Vagina (tissue), 2 donors: ENCODE results near the gene ZMYND15. TPM values are rescaled to one million over a fixed set of nuclear protein-coding genes. Genes with fewer than 3 reads are reported as not detected.

Experiments used
- DNase-seq, 2 donors: peaks; one replicate each; pipeline ENCODE4 v3.0.0-alpha.2; 2017; ENCODE audit errors: extremely low spot score in 2 of 2
- H3K27ac ChIP-seq: fragments of 200-600 bp; sonication (generic); one replicate; pipeline ENCODE4 v1.5.1; 2019
- H3K27me3 ChIP-seq: fragments of 200-600 bp; sonication (generic); one replicate; pipeline ENCODE4 v1.5.1; 2019
- H3K36me3 ChIP-seq, 2 donors: fragments of 200-600 bp; sonication (generic); one replicate each; pipeline ENCODE4 v1.5.1; 2017 to 2019
- H3K4me1 ChIP-seq: fragments of 200-600 bp; sonication (generic); one replicate; pipeline ENCODE4 v1.5.1; 2019
- H3K4me3 ChIP-seq, 2 donors: fragments of 200-600 bp; sonication (generic); 1 replicate in 1 of 2; 2 replicates in 1 of 2; pipeline ENCODE4 v1.5.1; 2016 to 2019
- H3K9me3 ChIP-seq: fragments of 200-600 bp; sonication (generic); one replicate; pipeline ENCODE4 v1.5.1; 2019
- POLR2A ChIP-seq, 2 donors: fragments of 450-650 bp; IDR thresholded peaks; one replicate each; pipeline ENCODE4 v1.6.1; 2017; ENCODE audit warnings: antibody characterized with exemption in 2 of 2, mild to moderate bottlenecking in 2 of 2, moderate library complexity in 2 of 2
- POLR2AphosphoS5 ChIP-seq, 2 donors: sonication (generic); formaldehyde crosslinking; IDR thresholded peaks; one replicate each; pipeline ENCODE4 v1.9.0; 2017; ENCODE audit warnings: antibody characterized with exemption in 2 of 2, mild to moderate bottlenecking in 2 of 2, low read depth in 1 of 2; ENCODE audit not compliant: insufficient read depth in 1 of 2
- intact Hi-C: fragments of 100-400 bp; cut with DNase I; formaldehyde crosslinking; loops from one replicate; pipeline ENCODE4 v1.15.1; 2023
- total RNA-seq: library from RNA; depleted of rRNA; stranded (reverse); fragments of >200 nt; gene quantifications from one replicate; pipeline ENCODE4 v1.2.3, GENCODE V29; 2016
- TF ChIP-seq, protein P1 (sequence below), 3 experiments: fragments of 450-650 bp in 2 of 3; fragments of 200-600 bp in 1 of 3; sonication (generic) in 1 of 3; IDR thresholded peaks; one replicate each; pipeline ENCODE4 v1.5.1; 2017 to 2019; ENCODE audit warnings: antibody characterized with exemption in 3 of 3, mild to moderate bottlenecking in 2 of 3, moderate library complexity in 2 of 3

ZMYND15 gene
- total RNA-seq, 1 donor from 2014 or later, result not detected

DNA sequence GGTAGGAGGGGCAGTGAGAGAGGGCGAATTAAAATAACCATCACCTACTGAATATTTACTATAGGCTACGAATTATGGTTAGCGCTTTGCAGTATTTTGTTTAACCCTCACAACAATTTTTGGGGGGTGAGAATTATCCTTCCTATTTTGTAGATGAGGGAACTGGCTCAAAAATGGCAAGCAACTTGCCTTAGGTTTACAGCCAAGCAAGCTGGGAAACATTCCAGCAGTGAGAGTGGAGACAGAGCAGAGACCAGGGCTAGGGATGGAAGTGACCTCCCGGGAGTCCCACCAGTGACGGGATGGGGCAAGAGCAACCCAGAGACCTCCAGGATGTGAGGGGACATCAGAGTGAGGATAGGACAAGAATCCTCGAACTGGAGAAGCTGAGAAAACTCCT, 46.9 kb downstream of the ZMYND15 start:
- Histone ChIP-seq H3K36me3 (no peaks in the 10 kb centered on the region), H3K4me3 (peak overlapping the region; percentile 30 to 46), H3K27me3 (no peaks in the 10 kb centered on the region), H3K9me3 (no peaks in the 10 kb centered on the region), H3K27ac (peak overlapping the region; percentile 17), H3K4me1 (peaks cover 48% of the 10 kb centered on the region)
- TF ChIP-seq, protein P1, sequence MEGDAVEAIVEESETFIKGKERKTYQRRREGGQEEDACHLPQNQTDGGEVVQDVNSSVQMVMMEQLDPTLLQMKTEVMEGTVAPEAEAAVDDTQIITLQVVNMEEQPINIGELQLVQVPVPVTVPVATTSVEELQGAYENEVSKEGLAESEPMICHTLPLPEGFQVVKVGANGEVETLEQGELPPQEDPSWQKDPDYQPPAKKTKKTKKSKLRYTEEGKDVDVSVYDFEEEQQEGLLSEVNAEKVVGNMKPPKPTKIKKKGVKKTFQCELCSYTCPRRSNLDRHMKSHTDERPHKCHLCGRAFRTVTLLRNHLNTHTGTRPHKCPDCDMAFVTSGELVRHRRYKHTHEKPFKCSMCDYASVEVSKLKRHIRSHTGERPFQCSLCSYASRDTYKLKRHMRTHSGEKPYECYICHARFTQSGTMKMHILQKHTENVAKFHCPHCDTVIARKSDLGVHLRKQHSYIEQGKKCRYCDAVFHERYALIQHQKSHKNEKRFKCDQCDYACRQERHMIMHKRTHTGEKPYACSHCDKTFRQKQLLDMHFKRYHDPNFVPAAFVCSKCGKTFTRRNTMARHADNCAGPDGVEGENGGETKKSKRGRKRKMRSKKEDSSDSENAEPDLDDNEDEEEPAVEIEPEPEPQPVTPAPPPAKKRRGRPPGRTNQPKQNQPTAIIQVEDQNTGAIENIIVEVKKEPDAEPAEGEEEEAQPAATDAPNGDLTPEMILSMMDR (IDR thresholded peaks at IDR 0.05), result no peak
- TF ChIP-seq POLR2A (IDR thresholded peaks at IDR 0.05) (no peak), POLR2AphosphoS5 (IDR thresholded peaks at IDR 0.05; ENCODE audit: insufficient read depth in 1 of 2, low read depth in 1 of 2) (no peak)
- DNase-seq, result no peak
- intact Hi-C loops, result loop anchor here (5.0 to 10.0 kb wide), 3 partner anchors 52 to 106 kb away; partner anchors contain the start of genes ARRB2, CXCL16, MED11 and ZMYND15

DNA sequence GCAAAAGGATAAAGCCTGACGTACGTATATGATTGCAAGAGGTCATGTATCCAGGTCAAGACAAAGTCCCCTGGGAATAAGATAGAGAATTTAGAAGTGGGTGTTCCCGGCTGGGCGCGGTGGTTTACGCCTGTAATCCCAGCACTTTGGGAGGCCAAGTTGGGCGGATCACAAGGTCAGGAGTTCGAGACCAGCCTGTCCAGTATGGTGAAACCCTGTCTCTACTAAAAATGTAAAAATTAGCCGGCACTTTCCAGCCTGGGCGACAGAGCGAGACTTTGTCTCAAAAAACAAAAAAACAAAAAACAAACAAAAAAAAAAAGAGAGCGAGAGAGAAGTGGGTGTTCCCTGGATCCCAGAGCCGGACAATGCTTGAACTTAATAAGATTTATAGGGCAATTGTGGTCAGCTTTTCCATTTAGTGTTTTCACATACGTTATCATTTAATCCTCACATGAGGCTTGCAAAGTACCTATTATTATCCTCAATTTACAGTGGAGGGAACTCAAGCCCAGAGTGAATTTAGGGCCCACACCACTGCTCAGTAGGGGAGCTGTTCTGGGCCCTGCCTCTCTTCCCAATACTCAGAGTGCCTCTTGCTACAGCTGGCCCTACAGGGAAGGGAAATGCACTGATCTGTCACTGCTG, 48.6 kb downstream of the ZMYND15 start:
- H3K27me3 ChIP-seq, result no peaks in the 10 kb centered on the region
- TF ChIP-seq POLR2A (IDR thresholded peaks at IDR 0.05), result no peak
- TF ChIP-seq, protein P1 (IDR thresholded peaks at IDR 0.05), result no peak
- no peak for TF ChIP-seq POLR2AphosphoS5 (IDR thresholded peaks at IDR 0.05; ENCODE audit: insufficient read depth in 1 of 2, low read depth in 1 of 2)
- DNase-seq, result no peak
- H3K27ac ChIP-seq, result peak overlapping the region; percentile 88
- H3K4me1 ChIP-seq, result peaks cover 48% of the 10 kb centered on the region
- H3K9me3 ChIP-seq, result no peaks in the 10 kb centered on the region
- intact Hi-C loops, result loop anchor here (5.0 to 10.0 kb wide), 3 partner anchors 53 to 104 kb away; partner anchors contain the start of genes ARRB2, CXCL16, MED11 and ZMYND15
- H3K4me3 ChIP-seq, result peak overlapping the region in 1 of 2 donors; percentile 60
- no peaks in the 10 kb centered on the region for H3K36me3 ChIP-seq

DNA sequence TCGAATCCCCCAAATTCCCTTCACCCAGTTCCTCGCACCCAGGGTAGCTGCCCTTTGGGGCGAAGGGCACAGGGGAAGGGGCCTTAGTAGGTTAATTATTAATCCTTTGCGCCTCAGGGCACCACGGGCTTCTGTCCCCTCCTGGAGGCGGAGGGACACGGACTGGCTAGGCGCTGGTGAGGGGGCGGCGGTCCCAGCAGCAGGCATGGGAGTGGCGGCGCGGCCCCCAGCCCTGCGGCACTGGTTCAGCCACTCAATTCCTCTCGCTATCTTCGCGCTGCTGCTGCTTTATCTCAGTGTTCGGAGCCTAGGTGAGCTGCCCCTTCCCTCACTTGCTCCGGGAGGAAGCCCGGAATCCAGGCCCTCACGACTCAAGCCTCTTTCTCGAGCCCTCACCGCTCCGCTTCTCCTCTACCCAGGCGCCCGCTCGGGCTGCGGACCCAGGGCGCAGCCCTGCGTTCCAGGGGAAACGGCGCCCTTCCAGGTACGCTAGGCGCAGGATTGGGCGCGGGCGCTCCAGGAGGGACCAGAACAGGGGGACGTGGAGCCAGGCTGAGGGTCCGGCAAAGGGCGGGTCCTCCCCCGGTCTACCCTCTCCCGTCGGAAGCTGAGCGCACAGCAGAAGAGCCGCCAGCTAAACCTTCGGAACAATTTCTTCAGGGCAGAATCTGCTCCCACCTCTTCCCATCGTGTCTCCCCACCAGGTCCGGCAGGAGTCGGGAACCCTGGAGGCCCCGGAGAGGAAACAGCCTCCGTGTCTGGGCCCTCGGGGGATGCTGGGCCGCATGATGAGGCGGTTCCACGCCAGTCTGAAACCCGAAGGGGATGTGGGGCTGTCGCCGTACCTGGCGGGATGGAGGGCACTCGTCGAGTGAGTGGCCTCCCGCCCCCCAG, 49.4 kb downstream of the ZMYND15 start, which contains the start of gene GLTPD2:
GLTPD2 (plus strand) TSS at position 158 of the 894 bp plus-strand sequence; CDS start at position 206, 48 bp downstream.
- Histone ChIP-seq H3K27me3 (no peaks in the 10 kb centered on the region), H3K27ac (peak within 1 kb of the TSS; percentile 88), H3K36me3 (no peaks in the 10 kb centered on the region), H3K4me1 (peaks cover 48% of the 10 kb centered on the region), H3K9me3 (no peaks in the 10 kb centered on the region), H3K4me3 (peak within 1 kb of the TSS; percentile 60 to 80)
- no peak for DNase-seq
- intact Hi-C loops, result loop anchor here (5.0 to 10.0 kb wide), 3 partner anchors 54 to 103 kb away; partner anchors contain the start of genes ARRB2, CXCL16, MED11 and ZMYND15
- no peak for TF ChIP-seq POLR2A (IDR thresholded peaks at IDR 0.05)
- peak in 1 of 2 donors; percentile 10 for TF ChIP-seq POLR2AphosphoS5 (IDR thresholded peaks at IDR 0.05; ENCODE audit: insufficient read depth in 1 of 2, low read depth in 1 of 2)

DNA sequence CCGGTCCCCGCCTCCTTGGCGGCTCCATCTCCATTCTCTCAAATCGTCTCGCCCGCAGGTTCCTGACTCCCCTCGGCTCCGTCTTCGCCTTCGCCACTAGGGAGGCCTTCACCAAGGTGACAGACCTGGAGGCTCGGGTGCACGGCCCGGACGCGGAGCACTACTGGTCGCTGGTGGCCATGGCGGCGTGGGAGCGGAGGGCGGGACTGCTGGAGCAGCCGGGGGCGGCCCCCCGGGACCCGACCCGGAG, 50.0 kb downstream of the ZMYND15 start:
- H3K9me3 ChIP-seq, result no peaks in the 10 kb centered on the region
- H3K27me3 ChIP-seq, result no peaks in the 10 kb centered on the region
- H3K27ac ChIP-seq, result peak overlapping the region; percentile 88
- no peaks in the 10 kb centered on the region for H3K36me3 ChIP-seq
- intact Hi-C loops, result loop anchor here (5.0 to 10.0 kb wide), 3 partner anchors 55 to 103 kb away; partner anchors contain the start of genes ARRB2, CXCL16, MED11 and ZMYND15
- no peak for DNase-seq
- TF ChIP-seq POLR2A (IDR thresholded peaks at IDR 0.05), result no peak
- TF ChIP-seq, protein P1 (IDR thresholded peaks at IDR 0.05), result no peak
- TF ChIP-seq POLR2AphosphoS5 (IDR thresholded peaks at IDR 0.05; ENCODE audit: insufficient read depth in 1 of 2, low read depth in 1 of 2), result no peak
- peak overlapping the region; percentile 60 to 80 for H3K4me3 ChIP-seq
- H3K4me1 ChIP-seq, result peaks cover 48% of the 10 kb centered on the region

DNA sequence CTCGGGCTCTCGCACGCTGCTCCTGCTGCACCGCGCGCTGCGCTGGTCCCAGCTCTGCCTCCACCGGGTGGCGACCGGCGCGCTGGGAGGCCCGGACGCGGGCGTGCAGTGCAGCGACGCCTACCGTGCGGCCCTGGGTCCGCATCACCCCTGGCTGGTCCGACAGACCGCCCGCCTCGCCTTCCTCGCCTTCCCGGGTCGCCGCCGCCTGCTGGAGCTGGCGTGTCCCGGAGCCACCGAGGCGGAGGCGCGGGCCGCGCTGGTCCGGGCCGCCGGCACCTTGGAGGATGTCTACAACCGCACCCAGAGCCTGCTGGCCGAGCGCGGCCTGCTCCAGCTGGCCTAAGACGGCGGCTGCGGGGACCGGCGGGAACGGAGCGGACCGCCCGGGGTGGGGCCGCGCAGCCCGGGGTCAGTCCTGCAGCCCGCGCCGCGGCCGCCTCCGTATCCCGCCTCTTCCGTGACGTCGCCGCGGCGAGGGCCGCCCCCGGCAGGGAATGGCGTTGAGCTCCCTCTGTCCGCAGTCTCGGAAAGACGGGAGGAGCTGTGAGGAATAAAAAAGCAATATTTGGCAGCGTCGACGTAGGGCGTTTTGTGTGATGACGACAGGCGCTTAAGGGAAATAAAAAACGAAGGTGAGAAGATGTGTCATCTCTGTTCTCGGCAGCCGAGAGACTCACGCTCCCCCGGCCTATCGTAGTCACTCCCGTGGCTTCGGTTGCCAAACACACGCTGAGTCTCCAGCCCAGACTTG, 50.5 kb downstream of the ZMYND15 start:
- no peaks in the 10 kb centered on the region for H3K9me3 ChIP-seq
- TF ChIP-seq POLR2A (IDR thresholded peaks at IDR 0.05) (peak in 1 of 2 donors; percentile 80), POLR2AphosphoS5 (IDR thresholded peaks at IDR 0.05; ENCODE audit: insufficient read depth in 1 of 2, low read depth in 1 of 2) (peak; percentile 32 to 71)
- TF ChIP-seq, protein P1 (IDR thresholded peaks at IDR 0.05), result peak; percentile 18 to 71 (median 26)
- peak overlapping the region; percentile 88 for H3K27ac ChIP-seq
- no peak for DNase-seq
- H3K27me3 ChIP-seq, result no peaks in the 10 kb centered on the region
- H3K4me1 ChIP-seq, result peaks cover 43% of the 10 kb centered on the region
- H3K36me3 ChIP-seq, result no peaks in the 10 kb centered on the region
- intact Hi-C loops, result loop anchor here (5.0 to 10.0 kb wide), 3 partner anchors 55 to 102 kb away; partner anchors contain the start of genes ARRB2, CXCL16, MED11 and ZMYND15
- peak overlapping the region; percentile 60 to 80 for H3K4me3 ChIP-seq
